ENCODE data around the gene USP32.
A peak's percentile ranks its signal among the peaks of the same experiment; 100 is the strongest.

USP32 gene

DNA sequence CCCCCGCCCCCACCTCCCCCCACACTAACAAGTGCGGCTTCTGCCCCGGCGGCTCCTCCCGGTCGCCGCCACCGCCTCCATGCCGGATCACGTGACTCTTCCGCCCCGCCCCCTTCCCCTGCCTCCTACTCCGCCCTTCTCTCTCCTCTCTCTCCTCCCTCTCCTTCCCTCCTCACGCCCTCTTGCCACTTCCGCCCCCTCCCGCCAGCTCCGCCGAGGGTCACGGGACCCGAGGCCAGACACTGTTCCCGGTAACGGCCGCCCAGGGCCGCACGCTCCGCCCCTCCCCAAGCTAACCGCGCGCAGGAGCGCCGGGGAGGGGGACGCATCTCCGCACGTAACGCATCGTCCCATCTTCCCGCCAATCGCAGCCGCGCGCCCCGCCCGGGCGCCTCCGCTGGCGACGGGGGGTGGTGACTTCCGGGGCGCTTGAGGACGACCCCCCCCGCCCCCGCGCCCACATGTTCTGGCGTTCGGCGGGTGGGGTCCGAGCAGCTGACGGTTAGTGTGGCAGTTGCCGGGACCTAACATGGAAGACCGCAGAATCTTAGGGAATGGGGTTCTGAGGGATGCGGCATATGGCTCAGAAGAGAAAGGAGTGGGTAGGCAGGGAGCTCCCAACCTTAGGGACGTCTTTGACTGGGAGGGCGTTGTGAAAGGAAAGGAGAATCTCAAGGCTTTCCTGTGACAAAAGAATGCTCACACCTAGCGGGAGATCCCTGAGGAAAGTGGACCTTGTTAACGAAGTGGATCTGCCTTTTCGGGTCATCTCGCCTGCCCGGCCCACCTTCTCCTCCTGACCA is at the start of gene USP32:
USP32 (minus strand) TSS at position 92 of the 803 bp plus-strand sequence. CDS start 194 bp downstream, outside the sequence.
- H3K79me2 ChIP-seq (ENCODE audit: insufficient read depth, low read length) = peaks cover 8% of the 10 kb centered on the region; the same call in 1 of the 2 replicates
- no peaks in the 10 kb centered on the region for H4K20me1 ChIP-seq (ENCODE audit: low read depth, low read length)
- no peaks in the 10 kb centered on the region for H3K36me3 ChIP-seq (ENCODE audit: low read length)
- peak within 1 kb of the TSS; percentile 95 for H2AFZ ChIP-seq (ENCODE audit: low read depth, low read length, severe bottlenecking)
- H3K4me2 ChIP-seq (ENCODE audit: low read depth, low read length, poor library complexity, severe bottlenecking) = peak within 1 kb of the TSS; percentile 79
- peaks cover 9% of the 10 kb centered on the region for H3F3A ChIP-seq (ENCODE audit: insufficient read depth)
- H3K4me3 ChIP-seq (ENCODE audit: insufficient read depth, low read length, poor library complexity, severe bottlenecking) = peak within 1 kb of the TSS; percentile 93
- H3K9me2 ChIP-seq (replicated peaks; ENCODE audit: insufficient read depth, low read length) = no peaks in the 10 kb centered on the region
- no peaks in the 10 kb centered on the region for H3K27me3 ChIP-seq (ENCODE audit: low read length)
- TF ChIP-seq CTCF (IDR thresholded peaks at IDR 0.05; ENCODE audit: insufficient read depth, low read length, poor library complexity, severe bottlenecking) = no peak
- no peak for TF ChIP-seq EZH2phosphoT487 (conservative IDR thresholded peaks at IDR 0.05; ENCODE audit: low read length)
- H3K9ac ChIP-seq (ENCODE audit: low read length) = peak within 1 kb of the TSS; percentile 84
- no peaks in the 10 kb centered on the region for H3K9me3 ChIP-seq (ENCODE audit: insufficient read depth, low read length)
- H3K27ac ChIP-seq (ENCODE audit: low read depth, low read length) = peak within 1 kb of the TSS; percentile 42

GRCh38 chr17:60439501-60439900 is 47.6 kb upstream of the USP32 start:
- Histone ChIP-seq H3K9me2 (replicated peaks; ENCODE audit: insufficient read depth, low read length) (no peaks in the 10 kb centered on the region), H3K27ac (ENCODE audit: low read depth, low read length) (no peak overlapping the region), H3K9me3 (ENCODE audit: insufficient read depth, low read length) (no peaks in the 10 kb centered on the region), H2AFZ (ENCODE audit: low read depth, low read length, severe bottlenecking) (no peak overlapping the region), H3K9ac (ENCODE audit: low read length) (no peak overlapping the region), H4K20me1 (ENCODE audit: low read depth, low read length) (no peaks in the 10 kb centered on the region), H3K79me2 (ENCODE audit: insufficient read depth, low read length) (no peaks in the 10 kb centered on the region), H3K4me2 (ENCODE audit: low read depth, low read length, poor library complexity, severe bottlenecking) (no peak overlapping the region), H3K27me3 (ENCODE audit: low read length) (no peaks in the 10 kb centered on the region), H3K36me3 (ENCODE audit: low read length) (no peaks in the 10 kb centered on the region), H3K4me3 (ENCODE audit: insufficient read depth, low read length, poor library complexity, severe bottlenecking) (no peak overlapping the region), H3F3A (ENCODE audit: insufficient read depth) (no peaks in the 10 kb centered on the region)
- TF ChIP-seq CTCF (IDR thresholded peaks at IDR 0.05; ENCODE audit: insufficient read depth, low read length, poor library complexity, severe bottlenecking) (no peak), EZH2phosphoT487 (conservative IDR thresholded peaks at IDR 0.05; ENCODE audit: low read length) (no peak)

DNA sequence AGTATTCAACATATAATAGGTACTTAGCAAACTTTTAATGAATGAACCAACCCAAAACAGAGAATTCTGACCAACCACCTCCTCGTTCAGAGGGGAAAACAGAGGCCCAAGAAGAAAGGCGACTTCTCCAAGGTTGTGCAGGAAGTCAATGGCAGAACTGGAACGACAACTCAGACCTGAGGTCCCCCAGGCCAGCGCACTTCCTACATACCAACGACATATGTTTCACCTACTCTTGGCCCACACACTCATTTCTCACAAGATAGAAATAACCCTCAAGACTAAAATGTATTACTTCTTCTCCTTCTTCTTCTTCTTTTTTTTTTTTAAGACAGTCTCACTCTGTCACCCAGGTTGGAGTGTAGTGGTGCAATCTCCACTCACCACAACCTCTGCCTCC is 44.7 kb upstream of the USP32 start:
- Histone ChIP-seq H3F3A (ENCODE audit: insufficient read depth) (no peaks in the 10 kb centered on the region), H3K27me3 (ENCODE audit: low read length) (no peaks in the 10 kb centered on the region), H2AFZ (ENCODE audit: low read depth, low read length, severe bottlenecking) (no peak overlapping the region), H3K9ac (ENCODE audit: low read length) (no peak overlapping the region), H3K27ac (ENCODE audit: low read depth, low read length) (no peak overlapping the region), H3K36me3 (ENCODE audit: low read length) (no peaks in the 10 kb centered on the region), H3K4me2 (ENCODE audit: low read depth, low read length, poor library complexity, severe bottlenecking) (no peak overlapping the region), H3K9me3 (ENCODE audit: insufficient read depth, low read length) (peaks cover 8% of the 10 kb centered on the region; the same call in 1 of the 2 replicates), H3K79me2 (ENCODE audit: insufficient read depth, low read length) (no peaks in the 10 kb centered on the region), H4K20me1 (ENCODE audit: low read depth, low read length) (no peaks in the 10 kb centered on the region), H3K9me2 (replicated peaks; ENCODE audit: insufficient read depth, low read length) (no peaks in the 10 kb centered on the region), H3K4me3 (ENCODE audit: insufficient read depth, low read length, poor library complexity, severe bottlenecking) (no peak overlapping the region)
- TF ChIP-seq EZH2phosphoT487 (conservative IDR thresholded peaks at IDR 0.05; ENCODE audit: low read length) = no peak
- TF ChIP-seq CTCF (IDR thresholded peaks at IDR 0.05; ENCODE audit: insufficient read depth, low read length, poor library complexity, severe bottlenecking) = no peak

All from SU-DHL-6 (cell line).